Adipocyte (in vitro differentiated cells): ENCODE results near the gene CCDC112.

ENCODE experiments used
- DNase-seq: peaks from one replicate; pipeline ENCODE4 v3.0.0-alpha.2; 2015; ENCODE audit warnings: low read depth
- H3K27me3 ChIP-seq: replicated peaks from 2 replicates; pipeline ENCODE4 v1.7.0; 2013; ENCODE audit warnings: mild to moderate bottlenecking, low read length, moderate library complexity; ENCODE audit not compliant: control insufficient read depth, insufficient read depth
- H3K36me3 ChIP-seq: 2 replicates; pipeline ENCODE4 v1.7.0; 2013; ENCODE audit warnings: low read length, mild to moderate bottlenecking, moderate library complexity; ENCODE audit not compliant: control insufficient read depth, insufficient read depth, severe bottlenecking
- H3K4me1 ChIP-seq: 2 replicates; pipeline ENCODE4 v1.7.0; 2013; ENCODE audit warnings: mild to moderate bottlenecking, low read length, moderate library complexity; ENCODE audit not compliant: control insufficient read depth, insufficient read depth
- H3K4me3 ChIP-seq: 2 replicates; pipeline ENCODE4 v1.7.0; 2013; ENCODE audit warnings: mild to moderate bottlenecking, low read length, moderate library complexity
- H3K9ac ChIP-seq: 2 replicates; pipeline ENCODE4 v1.7.0; 2013; ENCODE audit warnings: mild to moderate bottlenecking, low read length, moderate library complexity
- H3K9me3 ChIP-seq: 2 replicates; pipeline ENCODE4 v1.7.0; 2013; ENCODE audit warnings: mild to moderate bottlenecking, low read length, moderate library complexity; ENCODE audit not compliant: control insufficient read depth

Gene CCDC112

DNA sequence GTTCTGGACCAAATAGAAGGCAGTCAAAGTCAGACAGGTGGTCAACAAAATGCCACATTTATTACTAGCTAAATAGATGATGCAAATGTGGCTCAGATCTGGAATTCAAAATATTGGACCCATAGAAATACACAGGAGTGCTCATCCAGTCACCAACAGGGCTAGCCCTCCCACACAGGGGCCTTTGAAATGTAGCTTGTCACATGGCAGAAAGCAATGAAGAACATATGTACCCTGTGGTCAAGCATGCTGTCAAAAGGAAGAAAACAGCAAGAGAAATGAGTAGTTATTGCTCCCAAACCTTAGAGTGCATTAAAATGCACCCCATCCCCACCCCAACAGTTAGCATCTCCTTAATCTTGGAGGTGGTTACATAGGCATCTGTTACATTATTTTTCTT lies 20.9 kb upstream of the CCDC112 start:
- Histone ChIP-seq H3K9me3 (no peaks in the 10 kb centered on the region), H3K27me3 (no peaks in the 10 kb centered on the region), H3K36me3 (no peaks in the 10 kb centered on the region), H3K4me1 (no peaks in the 10 kb centered on the region), H3K9ac (no peak overlapping the region), H3K4me3 (no peak overlapping the region)
- peak; percentile 12 for DNase-seq

DNA sequence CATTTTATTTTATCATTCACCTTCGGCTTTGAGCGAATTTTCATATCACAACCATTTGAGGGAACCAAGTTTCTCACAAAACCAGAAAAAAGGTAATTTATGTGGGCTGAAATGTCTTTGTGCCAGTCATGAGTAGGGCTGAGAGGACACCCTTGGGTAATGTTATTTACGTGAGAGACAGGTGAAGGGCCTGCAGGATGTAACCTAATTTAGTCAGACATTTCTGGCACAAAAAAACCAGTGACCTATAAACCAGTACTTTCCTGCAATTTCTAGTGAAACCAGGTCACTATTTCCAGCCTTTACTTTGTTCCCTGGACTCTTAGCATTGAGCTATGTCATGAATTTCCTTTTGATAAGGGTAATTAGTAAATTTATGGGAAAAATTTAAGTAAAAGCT lies 17.2 kb upstream of the CCDC112 start:
- H3K36me3 ChIP-seq = no peaks in the 10 kb centered on the region
- H3K9ac ChIP-seq = no peak overlapping the region
- no peaks in the 10 kb centered on the region for H3K4me1 ChIP-seq
- no peak overlapping the region for H3K4me3 ChIP-seq
- H3K9me3 ChIP-seq = no peaks in the 10 kb centered on the region
- no peak for DNase-seq
- H3K27me3 ChIP-seq = no peaks in the 10 kb centered on the region

DNA sequence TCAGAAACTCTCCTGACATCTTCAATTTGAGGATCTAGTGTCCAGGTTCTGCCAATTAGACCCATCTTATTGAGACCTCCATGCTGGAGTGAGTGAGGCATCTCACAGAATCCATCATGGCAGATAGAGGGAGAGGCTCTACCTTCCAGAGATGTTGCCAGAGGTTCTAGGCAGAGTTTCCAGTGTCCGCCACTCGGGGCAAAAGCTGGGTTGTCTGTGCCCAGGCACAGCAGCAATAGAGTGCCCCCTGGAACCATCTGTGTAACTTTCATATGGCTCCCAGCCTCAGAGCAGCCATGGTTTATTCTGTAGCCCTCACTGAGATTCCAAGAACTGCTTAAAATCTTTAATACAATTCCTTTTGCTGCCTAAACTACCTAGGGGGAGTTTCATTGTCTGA lies 16.6 kb upstream of the CCDC112 start:
- no peak overlapping the region for H3K9ac ChIP-seq
- no peak for DNase-seq
- H3K27me3 ChIP-seq = no peaks in the 10 kb centered on the region
- no peaks in the 10 kb centered on the region for H3K36me3 ChIP-seq
- H3K4me3 ChIP-seq = no peak overlapping the region
- no peaks in the 10 kb centered on the region for H3K4me1 ChIP-seq
- no peaks in the 10 kb centered on the region for H3K9me3 ChIP-seq

DNA sequence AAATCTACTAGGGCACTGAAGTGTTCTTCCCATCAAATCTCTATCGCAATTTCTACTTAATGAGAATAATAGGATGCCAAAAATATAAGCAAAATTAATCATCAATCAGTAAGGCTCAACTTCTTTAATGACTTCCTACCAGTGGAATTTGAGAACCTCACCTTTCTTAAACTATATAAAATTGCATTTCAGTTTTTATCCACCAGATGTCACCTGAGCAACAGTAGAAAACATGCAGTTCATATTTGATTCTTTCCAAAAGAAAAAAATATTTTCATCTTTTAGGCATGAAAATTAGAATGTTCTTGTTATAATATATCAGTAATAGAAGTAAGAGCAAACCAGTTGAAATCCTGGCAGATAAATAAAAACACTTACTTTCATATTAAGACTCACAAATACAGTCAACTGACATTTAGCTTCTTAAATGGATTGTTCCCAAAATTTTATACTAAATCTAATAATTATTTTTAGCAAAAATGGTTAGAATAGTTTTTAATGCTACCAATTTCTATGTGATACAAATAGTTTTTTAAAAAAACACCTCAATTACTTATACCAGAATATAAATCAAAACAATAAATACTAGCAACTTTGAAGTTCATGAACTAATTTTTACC lies 13.4 kb upstream of the CCDC112 start:
- H3K9me3 ChIP-seq = no peaks in the 10 kb centered on the region
- no peaks in the 10 kb centered on the region for H3K4me1 ChIP-seq
- no peaks in the 10 kb centered on the region for H3K36me3 ChIP-seq
- H3K27me3 ChIP-seq = no peaks in the 10 kb centered on the region
- H3K9ac ChIP-seq = no peak overlapping the region
- H3K4me3 ChIP-seq = no peak overlapping the region
- DNase-seq = peak; percentile 82

DNA sequence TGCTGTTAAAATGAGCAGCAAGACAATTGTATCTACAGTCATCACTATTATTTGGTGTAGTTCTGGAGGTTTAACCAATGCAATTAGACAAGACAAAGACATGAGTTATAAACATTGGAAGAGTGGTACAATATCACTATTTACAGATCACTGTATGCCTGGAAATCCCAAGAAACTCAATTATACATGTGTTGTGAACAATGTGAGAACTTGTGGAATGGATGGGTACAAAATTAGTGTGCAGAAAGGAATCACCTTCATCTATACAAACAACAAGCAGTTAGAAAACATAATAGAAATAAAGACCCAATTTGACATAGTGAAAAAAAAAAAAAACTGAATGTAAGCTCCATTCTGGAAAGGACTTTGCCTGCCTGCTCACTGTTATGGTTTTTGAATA lies 12.4 kb upstream of the CCDC112 start:
- no peak overlapping the region for H3K9ac ChIP-seq
- H3K4me3 ChIP-seq = no peak overlapping the region
- H3K4me1 ChIP-seq = peaks cover 2% of the 10 kb centered on the region
- DNase-seq = no peak
- H3K36me3 ChIP-seq = no peaks in the 10 kb centered on the region
- no peaks in the 10 kb centered on the region for H3K27me3 ChIP-seq
- H3K9me3 ChIP-seq = no peaks in the 10 kb centered on the region

DNA sequence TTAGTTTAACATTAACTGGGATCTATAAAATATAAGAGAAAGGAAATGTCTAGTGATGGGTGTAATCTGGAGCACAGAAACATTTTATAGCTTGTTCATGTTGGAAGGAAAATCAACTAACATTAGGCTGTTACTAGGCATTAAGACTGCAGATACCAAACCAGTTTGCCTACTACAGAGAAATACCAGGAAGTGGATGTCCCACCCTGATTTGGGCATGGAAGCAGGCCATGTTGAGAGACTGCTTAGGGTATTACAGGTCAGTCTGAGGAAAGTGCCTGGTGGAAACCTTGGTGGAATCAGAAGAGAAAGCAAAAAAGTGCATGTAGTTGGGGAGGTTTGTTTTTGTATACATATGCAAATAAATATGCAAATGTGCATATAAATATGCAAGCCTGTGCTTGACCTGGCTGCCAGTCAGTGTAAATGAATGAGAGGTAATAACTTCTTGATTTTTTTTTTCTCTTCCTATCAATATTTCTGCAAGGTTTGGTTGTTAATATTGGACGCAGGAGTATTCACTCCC lies 9.6 kb upstream of the CCDC112 start:
- peaks cover 4% of the 10 kb centered on the region for H3K4me1 ChIP-seq
- H3K9me3 ChIP-seq = no peaks in the 10 kb centered on the region
- no peak overlapping the region for H3K9ac ChIP-seq
- H3K4me3 ChIP-seq = no peak overlapping the region
- H3K27me3 ChIP-seq = no peaks in the 10 kb centered on the region
- DNase-seq = no peak
- no peaks in the 10 kb centered on the region for H3K36me3 ChIP-seq

DNA sequence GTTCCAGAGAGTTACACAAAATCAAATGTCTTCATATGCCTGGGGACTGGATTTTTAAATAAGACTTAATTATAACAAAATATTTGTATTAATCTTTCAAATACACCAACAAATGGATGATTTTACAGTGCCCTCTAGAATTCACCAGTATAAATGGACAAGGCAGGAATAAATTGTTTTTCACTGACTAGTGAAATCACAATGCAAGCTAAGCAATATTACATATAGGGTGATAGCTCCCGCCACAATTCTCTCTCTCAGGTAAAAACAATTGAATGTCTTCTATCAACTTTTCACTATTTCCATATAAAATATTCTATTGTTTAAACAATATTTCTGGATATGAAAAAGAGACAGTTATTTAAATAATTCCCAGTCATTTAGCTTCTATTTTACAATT lies 8.0 kb upstream of the CCDC112 start:
- no peaks in the 10 kb centered on the region for H3K27me3 ChIP-seq
- no peak overlapping the region for H3K4me3 ChIP-seq
- peaks cover 7% of the 10 kb centered on the region for H3K4me1 ChIP-seq
- H3K36me3 ChIP-seq = no peaks in the 10 kb centered on the region
- no peaks in the 10 kb centered on the region for H3K9me3 ChIP-seq
- no peak overlapping the region for H3K9ac ChIP-seq
- no peak for DNase-seq

DNA sequence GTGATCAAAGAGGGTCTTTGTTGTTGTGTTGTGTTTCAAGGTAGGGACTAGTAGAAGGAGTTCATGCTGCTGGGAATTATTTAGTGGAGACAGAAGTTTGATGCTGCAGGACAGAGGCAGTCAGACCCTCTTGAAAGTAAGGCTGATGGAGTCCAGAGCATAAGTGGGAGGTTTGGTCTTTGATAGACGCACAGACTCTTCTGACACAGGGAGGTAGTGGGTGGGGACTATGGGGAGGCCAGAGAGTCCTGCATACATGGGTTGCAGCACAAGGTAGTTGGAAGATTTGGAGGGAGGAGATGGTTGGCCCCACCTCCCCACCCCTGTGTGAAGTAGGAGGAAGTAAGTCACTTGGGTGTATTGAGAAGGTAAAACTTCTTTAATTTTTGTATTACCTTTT lies 2.4 kb upstream of the CCDC112 start:
- H3K4me1 ChIP-seq = peaks cover 12% of the 10 kb centered on the region
- no peaks in the 10 kb centered on the region for H3K36me3 ChIP-seq
- DNase-seq = no peak
- H3K9ac ChIP-seq = no peak overlapping the region
- H3K27me3 ChIP-seq = no peaks in the 10 kb centered on the region
- no peaks in the 10 kb centered on the region for H3K9me3 ChIP-seq
- H3K4me3 ChIP-seq = no peak overlapping the region

DNA sequence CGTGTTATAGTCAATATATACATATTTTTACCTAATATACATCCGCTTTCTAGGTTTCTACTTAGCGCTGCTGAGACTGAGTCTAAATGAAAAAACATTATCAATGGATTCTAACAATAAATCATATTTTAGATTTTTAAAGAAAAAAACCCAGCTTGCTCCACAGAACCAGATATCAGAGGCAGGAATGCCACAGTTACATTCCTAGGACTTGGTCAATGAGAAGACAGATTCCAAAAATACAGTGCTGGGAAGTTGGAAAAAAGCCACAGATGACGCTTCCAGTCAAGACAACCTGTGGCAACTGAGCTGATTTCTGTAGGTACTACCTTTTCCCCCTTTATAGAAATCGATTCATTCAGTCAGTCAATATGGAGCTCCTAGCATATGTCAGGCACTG lies 577 bp upstream of the CCDC112 start:
- peak overlapping the region; percentile 59 for H3K4me3 ChIP-seq
- peak; percentile 17 for DNase-seq
- H3K9ac ChIP-seq = no peak overlapping the region
- H3K27me3 ChIP-seq = no peaks in the 10 kb centered on the region
- H3K4me1 ChIP-seq = peaks cover 9% of the 10 kb centered on the region
- no peaks in the 10 kb centered on the region for H3K9me3 ChIP-seq
- H3K36me3 ChIP-seq = no peaks in the 10 kb centered on the region

DNA sequence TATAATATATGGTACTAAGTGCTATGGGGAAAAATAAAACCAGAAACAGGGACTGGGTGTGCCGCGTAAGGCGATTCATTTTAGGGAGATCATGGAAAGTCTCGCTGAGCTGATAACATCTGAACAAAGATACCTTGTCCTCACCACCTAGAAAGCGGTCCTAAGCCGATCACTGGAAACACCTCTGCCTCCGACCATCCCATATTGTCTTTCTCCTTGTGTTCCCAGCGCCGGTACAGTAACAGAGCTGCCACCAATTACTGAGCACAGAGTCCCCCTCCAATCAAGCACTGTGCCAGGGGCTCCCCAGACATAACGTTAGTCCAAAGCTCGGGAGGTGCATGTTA lies 704 bp downstream of the CCDC112 start:
- Histone ChIP-seq H3K27me3 (no peaks in the 10 kb centered on the region), H3K9me3 (no peaks in the 10 kb centered on the region), H3K4me3 (peak overlapping the region; percentile 93), H3K4me1 (peaks cover 9% of the 10 kb centered on the region), H3K9ac (peak overlapping the region; percentile 86), H3K36me3 (no peaks in the 10 kb centered on the region)
- DNase-seq = no peak

DNA sequence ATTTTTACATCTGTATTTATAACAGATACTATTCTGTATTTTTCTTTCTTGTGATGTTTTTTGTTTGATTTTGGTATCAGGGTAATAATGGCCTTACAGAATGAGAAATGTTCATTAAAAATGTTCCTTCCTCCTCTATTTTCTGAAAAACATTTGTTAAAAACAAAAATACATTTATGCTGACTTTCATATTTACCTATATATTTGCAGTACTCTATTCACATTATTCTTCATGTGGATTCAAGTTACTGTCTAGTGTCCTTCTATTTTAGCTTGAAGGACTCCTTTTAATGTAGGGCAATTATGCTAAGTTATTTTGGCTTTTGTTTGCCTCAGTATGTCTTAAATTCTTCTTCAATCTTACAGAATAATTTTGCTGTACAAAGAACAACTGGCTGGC lies 5.1 kb downstream of the CCDC112 start:
- H3K27me3 ChIP-seq = no peaks in the 10 kb centered on the region
- DNase-seq = no peak
- no peak overlapping the region for H3K4me3 ChIP-seq

DNA sequence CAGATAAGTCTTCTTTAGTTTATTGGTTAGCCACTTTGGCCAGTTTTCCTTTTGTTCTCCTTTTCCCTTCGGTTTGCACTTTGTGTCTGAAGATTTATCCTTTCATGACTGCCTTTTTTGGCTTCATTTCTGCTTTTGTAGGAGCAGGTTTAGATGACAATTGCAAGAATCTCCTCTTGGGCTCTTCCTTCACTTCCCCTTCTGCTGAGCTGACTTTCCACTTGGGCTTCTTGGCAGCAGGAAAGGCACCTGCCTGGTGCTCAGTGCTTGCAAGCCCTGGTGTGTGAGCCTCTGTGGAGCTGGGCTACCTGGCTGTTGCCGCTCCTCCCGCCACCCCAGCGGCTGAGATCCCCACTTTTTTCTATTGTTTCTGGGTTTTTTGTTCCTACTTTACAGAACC lies 7.3 kb downstream of the CCDC112 start:
- Histone ChIP-seq H3K4me3 (no peak overlapping the region), H3K9ac (no peak overlapping the region), H3K4me1 (no peaks in the 10 kb centered on the region), H3K9me3 (no peaks in the 10 kb centered on the region), H3K36me3 (no peaks in the 10 kb centered on the region), H3K27me3 (no peaks in the 10 kb centered on the region)
- DNase-seq = no peak

More for the DNA sequence above, 5.1 kb downstream of the CCDC112 start:
- Histone ChIP-seq H3K4me1 (peaks cover 6% of the 10 kb centered on the region), H3K9me3 (no peaks in the 10 kb centered on the region), H3K36me3 (no peaks in the 10 kb centered on the region), H3K9ac (no peak overlapping the region)
